Effector memory CD4-positive, alpha-beta T cell (primary cell): Measurements from ENCODE around the gene CTAG1A.
"Not testable (repeated sequence)": the region's sequence is repeated elsewhere in the genome, so short reads cannot be mapped to it uniquely, and the experiment has no call there.

ENCODE experiments used
- DNase-seq, 3 donors: peaks; one replicate each; pipeline ENCODE4 v3.0.0-alpha.2; 2020
- H3K27ac ChIP-seq: 2 replicates; pipeline ENCODE4 v1.7.0; 2013; ENCODE audit warnings: mild to moderate bottlenecking, low read length, moderate library complexity; ENCODE audit not compliant: insufficient read depth, poor library complexity, severe bottlenecking
- H3K27me3 ChIP-seq: replicated peaks from 2 replicates; pipeline ENCODE4 v1.7.0; 2013; ENCODE audit warnings: mild to moderate bottlenecking, low read length; ENCODE audit not compliant: insufficient read depth, control insufficient read depth, poor library complexity, severe bottlenecking
- H3K36me3 ChIP-seq: 2 replicates; pipeline ENCODE4 v1.7.0; 2013; ENCODE audit warnings: mild to moderate bottlenecking, low read length, moderate library complexity; ENCODE audit not compliant: control insufficient read depth, insufficient read depth
- H3K4me1 ChIP-seq: 2 replicates; pipeline ENCODE4 v1.7.0; 2013; ENCODE audit warnings: low read length, mild to moderate bottlenecking; ENCODE audit not compliant: control insufficient read depth, insufficient read depth, poor library complexity, severe bottlenecking
- H3K4me3 ChIP-seq: 2 replicates; pipeline ENCODE4 v1.7.0; 2013; ENCODE audit warnings: low read length, low read depth, mild to moderate bottlenecking; ENCODE audit not compliant: insufficient read depth, poor library complexity, severe bottlenecking
- H3K9me3 ChIP-seq: 2 replicates; pipeline ENCODE4 v1.7.0; 2013; ENCODE audit warnings: mild to moderate bottlenecking, low read length, moderate library complexity; ENCODE audit not compliant: control insufficient read depth

CTAG1A gene

DNA sequence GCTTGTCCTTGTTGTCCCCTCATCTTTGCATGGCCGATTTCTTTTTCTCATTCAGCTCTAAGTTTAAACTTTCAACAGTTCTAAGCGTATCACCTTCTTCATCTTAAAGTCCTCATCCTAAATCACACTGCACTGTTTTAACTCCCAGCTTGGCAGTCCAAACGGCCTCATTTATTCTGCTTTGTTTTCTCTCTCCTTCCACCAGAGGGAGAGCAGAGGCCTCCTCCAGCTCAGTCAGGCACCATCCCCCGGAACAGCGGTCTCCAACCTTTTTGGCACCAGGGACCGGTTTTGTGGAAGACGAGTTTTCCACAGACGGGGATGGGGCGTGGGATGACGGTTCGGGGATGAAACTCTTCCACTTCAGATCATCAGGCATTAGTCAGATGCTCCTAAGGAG, 14.6 kb upstream of the CTAG1A start:
- not testable (repeated sequence) for H3K27ac ChIP-seq, DNase-seq, H3K27me3 ChIP-seq, H3K9me3 ChIP-seq, H3K4me1 ChIP-seq, H3K36me3 ChIP-seq, H3K4me3 ChIP-seq

DNA sequence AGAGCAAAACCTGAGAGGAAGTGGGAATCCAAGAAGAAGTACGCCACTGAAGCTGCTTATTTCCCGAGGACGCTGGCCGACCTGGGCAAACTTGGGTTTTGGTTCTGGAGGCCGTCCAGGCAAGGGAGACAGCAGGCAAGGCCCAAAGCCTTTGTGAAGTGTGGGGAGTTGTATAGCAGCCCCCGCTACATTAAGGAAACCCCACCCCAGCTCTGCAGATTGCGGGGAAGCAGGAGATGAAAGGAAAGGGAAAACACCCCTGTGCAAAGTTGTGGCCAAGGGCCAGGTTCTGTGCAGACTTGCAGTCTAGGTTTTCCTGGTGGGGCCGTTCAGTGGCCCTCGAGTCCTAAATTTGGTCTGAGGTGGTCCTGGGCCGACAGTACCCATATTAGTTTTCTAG, 11.9 kb upstream of the CTAG1A start:
- H3K27me3 ChIP-seq, H3K36me3 ChIP-seq, DNase-seq, H3K4me1 ChIP-seq, H3K27ac ChIP-seq, H3K4me3 ChIP-seq, H3K9me3 ChIP-seq: not testable (repeated sequence)

DNA sequence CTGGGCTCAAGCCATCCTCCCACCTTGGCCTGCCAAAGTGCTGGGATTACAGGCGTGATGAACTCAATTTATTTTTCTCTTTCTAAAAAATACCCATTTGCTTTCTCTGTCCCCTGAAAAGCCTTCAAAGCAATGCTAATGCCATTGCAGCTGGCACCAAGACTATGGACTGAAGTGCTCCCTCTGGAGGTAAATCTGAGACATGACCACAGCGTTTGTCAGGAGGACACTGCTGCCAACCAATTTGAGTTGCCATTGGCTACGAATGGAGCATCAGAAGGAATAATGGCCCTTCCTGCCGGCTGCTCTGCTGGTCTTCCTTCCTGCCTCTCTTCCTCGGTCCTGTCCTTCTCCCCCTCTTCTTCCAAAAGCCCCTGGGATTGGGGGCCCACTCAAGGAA, 9.9 kb upstream of the CTAG1A start:
- H3K4me3 ChIP-seq, H3K9me3 ChIP-seq, H3K4me1 ChIP-seq, DNase-seq, H3K27ac ChIP-seq, H3K36me3 ChIP-seq, H3K27me3 ChIP-seq: not testable (repeated sequence)

DNA sequence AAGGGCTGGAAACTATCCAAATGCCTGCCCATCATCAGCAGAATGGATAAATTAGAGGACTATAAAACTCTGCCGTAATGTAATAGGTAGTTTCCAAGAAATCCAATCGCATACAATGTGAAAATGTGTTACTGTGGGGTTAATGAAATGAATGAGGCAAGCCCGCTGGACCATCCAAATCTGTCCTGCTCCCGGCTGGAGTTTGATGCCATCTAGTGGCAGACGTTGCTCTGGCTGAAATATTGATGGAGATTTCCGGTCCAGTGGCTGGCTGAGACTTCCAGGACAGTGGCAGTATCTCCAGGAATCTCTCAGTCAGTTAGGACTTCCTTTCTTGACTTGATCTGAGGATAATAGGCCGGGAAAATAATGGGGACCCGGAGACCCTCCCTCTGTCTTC, 1.9 kb upstream of the CTAG1A start:
- H3K27ac ChIP-seq, H3K4me1 ChIP-seq, DNase-seq, H3K4me3 ChIP-seq, H3K36me3 ChIP-seq, H3K9me3 ChIP-seq, H3K27me3 ChIP-seq: not testable (repeated sequence)

DNA sequence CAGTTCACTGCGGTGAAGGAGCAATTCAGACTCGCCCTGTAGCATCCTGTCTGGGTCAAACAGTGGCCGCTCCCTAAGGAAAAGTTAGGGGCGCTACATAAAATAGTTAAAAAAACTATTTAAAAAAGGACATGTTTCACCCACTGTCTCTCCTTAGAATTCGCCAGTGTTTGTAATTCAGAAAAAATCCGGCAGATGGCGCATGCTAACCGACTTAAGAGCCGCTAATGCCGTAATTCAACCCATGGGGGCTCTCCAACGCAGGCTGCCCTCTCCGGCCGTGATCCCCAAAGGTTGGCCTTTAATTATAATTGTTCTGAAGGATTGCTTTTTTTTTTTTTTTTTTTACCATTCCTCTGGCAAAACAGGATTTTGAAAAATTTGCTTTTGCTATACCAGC, 5.5 kb downstream of the CTAG1A start:
- not testable (repeated sequence) for H3K4me3 ChIP-seq, H3K36me3 ChIP-seq, H3K27ac ChIP-seq, H3K4me1 ChIP-seq, DNase-seq, H3K9me3 ChIP-seq, H3K27me3 ChIP-seq

DNA sequence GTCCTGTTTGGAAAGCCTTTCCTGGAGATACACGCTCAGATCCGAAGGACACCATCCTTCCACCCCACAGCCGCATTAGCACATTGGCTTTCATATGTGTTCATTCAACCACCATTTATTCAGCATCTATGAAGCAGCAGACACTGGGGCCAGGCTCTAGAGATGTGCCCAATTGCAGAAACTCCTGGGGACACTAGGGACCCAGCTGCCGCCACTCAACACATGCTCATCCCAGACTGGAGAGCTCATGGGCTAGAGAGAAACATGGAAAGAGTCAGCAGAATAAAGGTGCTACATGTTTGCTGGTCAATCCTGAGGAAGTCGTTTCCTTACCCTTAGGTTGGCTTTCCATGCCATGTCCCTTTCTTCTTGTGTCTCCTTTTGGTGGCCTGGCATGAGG, 7.6 kb downstream of the CTAG1A start:
- Histone ChIP-seq H3K4me1 (no peaks in the 10 kb centered on the region), H3K27ac (no peak overlapping the region), H3K27me3 (no peaks in the 10 kb centered on the region), H3K4me3 (no peak overlapping the region), H3K36me3 (no peaks in the 10 kb centered on the region), H3K9me3 (no peaks in the 10 kb centered on the region)
- DNase-seq, result no peak

DNA sequence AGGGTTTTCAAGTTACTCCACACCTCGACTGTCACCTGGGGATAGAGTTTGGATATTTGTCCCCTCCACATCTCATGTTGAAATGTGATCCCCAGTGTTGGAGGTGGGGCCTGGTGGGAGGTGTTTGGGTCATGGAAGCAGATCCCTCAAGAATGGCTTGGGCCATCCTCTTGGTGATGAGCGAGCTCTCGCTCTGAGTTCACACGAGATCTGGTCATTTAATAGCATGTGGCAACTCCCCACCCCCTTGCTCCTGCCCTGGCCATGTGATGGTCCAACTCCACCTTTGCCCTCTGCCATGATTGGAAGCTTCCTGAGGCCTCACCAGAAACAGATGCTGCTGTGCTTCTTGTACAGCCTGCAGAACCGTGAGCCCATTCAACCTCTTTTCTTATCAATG, 8.3 kb downstream of the CTAG1A start:
- H3K27ac ChIP-seq, result no peak overlapping the region

DNA sequence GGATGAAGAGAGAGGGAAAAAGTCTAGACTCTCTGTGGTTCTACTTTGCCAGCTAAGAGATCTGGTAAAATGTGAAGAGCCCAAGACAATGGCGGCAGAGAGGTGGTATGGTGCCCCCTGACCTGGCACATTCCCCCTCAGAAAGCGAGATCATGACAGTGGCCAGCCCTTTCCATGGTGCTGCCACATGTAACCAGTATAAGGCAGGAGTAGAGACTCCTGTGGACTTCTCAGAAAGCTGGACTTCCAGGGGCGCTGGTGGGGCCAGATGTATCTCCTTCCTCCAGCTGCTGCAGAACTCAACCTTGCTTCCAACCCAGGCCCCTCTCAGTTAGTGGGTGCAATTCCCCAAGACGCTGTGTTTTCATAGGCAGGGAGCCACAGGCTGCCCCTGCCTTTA, 9.6 kb downstream of the CTAG1A start:
- Histone ChIP-seq H3K4me3 (no peak overlapping the region), H3K9me3 (no peaks in the 10 kb centered on the region), H3K36me3 (no peaks in the 10 kb centered on the region), H3K27ac (no peak overlapping the region), H3K27me3 (no peaks in the 10 kb centered on the region), H3K4me1 (no peaks in the 10 kb centered on the region)
- no peak for DNase-seq

More for the DNA sequence above, 8.3 kb downstream of the CTAG1A start:
- Histone ChIP-seq H3K36me3 (no peaks in the 10 kb centered on the region), H3K4me3 (no peak overlapping the region), H3K27me3 (no peaks in the 10 kb centered on the region), H3K4me1 (no peaks in the 10 kb centered on the region), H3K9me3 (no peaks in the 10 kb centered on the region)
- DNase-seq, result no peak

DNA sequence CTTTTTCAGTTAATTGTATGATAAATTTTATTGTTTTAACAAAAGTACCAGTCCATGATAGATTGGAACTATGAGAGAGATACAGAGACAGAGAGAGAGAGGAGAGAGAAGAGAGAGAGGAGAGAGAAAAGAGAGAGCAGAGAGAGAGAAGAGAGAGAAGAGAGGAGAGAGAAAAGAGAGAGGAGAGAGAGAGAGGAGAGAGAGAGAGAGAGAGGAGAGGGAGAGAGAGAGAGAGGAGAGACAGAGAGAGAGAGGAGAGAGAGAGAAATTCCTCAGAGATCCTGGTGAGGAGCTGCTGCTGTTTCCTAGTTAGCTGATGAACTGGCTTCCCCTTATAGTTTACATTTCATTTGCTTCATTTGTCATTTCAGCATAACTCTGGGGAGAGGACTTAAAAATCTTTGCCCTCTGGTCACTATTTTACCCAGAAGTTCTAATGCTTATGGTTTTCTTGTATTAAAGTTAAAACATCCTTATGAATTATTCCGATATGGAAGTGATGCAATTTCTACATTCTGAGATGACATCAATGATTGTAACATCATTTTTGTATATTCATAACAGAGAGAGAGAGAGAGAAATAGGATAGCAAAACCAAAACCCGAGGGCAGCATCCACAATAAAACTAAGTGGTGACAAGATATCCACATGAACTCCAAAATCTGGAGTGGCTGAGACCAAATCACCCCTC, 10.8 kb downstream of the CTAG1A start:
- H3K27me3 ChIP-seq, result no peaks in the 10 kb centered on the region

DNA sequence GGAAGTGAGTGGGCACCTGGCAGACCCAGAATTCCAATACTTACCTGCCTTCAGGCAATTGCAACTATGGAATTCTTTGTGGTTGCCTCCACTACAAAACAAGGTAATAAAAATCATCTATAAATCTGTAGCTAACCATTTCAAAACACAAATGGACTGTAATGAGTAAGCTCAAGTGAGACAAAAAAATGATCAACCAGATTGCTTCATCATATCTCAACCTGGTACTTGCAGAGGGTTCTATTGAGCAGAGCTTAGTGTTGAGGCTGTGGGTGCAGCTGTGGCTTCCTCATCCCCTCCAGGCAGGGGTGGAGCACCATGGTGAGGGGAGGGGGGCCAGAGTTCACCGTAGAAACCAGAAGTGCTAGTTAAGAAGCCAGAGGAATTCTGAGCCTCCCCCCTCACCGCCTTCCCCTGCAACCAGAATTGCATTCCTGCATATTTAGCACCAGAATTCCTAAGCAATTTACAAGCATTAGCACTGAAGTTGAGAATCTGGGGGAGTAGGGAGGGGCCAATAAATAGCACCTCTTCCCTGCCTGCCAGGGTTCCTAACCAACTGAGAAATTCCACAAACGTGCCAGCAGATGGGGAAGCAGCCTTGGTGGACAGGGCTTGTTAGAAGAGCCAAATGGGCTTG, 11.5 kb downstream of the CTAG1A start:
- Histone ChIP-seq H3K36me3 (no peaks in the 10 kb centered on the region), H3K27me3 (no peaks in the 10 kb centered on the region), H3K4me1 (no peaks in the 10 kb centered on the region), H3K27ac (no peak overlapping the region), H3K4me3 (no peak overlapping the region), H3K9me3 (no peaks in the 10 kb centered on the region)
- DNase-seq, result no peak

More for the DNA sequence above, 10.8 kb downstream of the CTAG1A start:
- H3K4me3 ChIP-seq, result no peak overlapping the region
- H3K36me3 ChIP-seq, result no peaks in the 10 kb centered on the region
- H3K9me3 ChIP-seq, result no peaks in the 10 kb centered on the region
- no peak overlapping the region for H3K27ac ChIP-seq
- no peak for DNase-seq
- H3K4me1 ChIP-seq, result no peaks in the 10 kb centered on the region
